ENCODE measurements around the gene CNTNAP5.

CNTNAP5 gene

DNA sequence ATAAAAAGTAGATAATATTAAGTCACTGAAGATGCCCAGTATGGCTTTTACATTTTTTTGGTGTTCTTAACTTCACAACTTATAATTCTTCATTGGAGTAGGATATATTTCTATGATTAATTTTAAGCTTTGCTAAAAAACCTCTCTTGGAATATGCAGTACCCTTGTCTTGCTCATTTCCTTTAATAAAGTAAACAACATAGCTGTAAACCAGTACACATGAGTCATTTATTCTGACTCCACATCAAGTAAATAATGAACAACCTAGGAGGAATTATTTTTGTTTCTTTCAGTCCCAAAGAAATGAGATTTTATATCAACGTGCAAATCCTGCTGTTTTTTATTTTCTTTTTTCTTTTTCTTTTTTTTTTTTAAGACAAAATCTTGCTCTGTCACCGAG is 869.1 kb downstream of the CNTNAP5 start:
- TF ChIP-seq ZFX (IDR thresholded peaks at IDR 0.05; ENCODE audit: borderline replicate concordance): no peak
- TF ChIP-seq, protein P1, sequence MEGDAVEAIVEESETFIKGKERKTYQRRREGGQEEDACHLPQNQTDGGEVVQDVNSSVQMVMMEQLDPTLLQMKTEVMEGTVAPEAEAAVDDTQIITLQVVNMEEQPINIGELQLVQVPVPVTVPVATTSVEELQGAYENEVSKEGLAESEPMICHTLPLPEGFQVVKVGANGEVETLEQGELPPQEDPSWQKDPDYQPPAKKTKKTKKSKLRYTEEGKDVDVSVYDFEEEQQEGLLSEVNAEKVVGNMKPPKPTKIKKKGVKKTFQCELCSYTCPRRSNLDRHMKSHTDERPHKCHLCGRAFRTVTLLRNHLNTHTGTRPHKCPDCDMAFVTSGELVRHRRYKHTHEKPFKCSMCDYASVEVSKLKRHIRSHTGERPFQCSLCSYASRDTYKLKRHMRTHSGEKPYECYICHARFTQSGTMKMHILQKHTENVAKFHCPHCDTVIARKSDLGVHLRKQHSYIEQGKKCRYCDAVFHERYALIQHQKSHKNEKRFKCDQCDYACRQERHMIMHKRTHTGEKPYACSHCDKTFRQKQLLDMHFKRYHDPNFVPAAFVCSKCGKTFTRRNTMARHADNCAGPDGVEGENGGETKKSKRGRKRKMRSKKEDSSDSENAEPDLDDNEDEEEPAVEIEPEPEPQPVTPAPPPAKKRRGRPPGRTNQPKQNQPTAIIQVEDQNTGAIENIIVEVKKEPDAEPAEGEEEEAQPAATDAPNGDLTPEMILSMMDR (IDR thresholded peaks at IDR 0.05): no peak
- no peak overlapping the region for H3K27ac ChIP-seq

DNA sequence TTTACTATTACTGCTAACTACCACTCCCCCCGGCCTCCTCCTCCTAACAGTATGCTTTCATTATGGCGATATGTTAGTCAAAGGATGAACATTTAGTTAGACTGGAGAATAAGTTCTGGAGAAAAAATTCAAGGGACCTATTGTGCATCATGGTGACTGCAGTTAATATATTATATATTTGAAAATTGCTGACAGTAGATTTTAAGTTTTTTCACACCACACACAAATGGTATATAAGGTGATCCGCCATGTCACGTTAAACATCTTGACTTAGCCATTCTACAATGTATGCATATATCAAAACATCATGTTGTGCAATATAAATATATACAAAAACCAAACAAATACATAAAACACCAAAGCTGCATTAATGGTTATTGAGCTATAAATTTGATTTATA is 873.7 kb downstream of the CNTNAP5 start:
- TF ChIP-seq, protein P1 (IDR thresholded peaks at IDR 0.05): no peak
- no peak for TF ChIP-seq ZFX (IDR thresholded peaks at IDR 0.05; ENCODE audit: borderline replicate concordance)
- no peak overlapping the region for H3K27ac ChIP-seq

DNA sequence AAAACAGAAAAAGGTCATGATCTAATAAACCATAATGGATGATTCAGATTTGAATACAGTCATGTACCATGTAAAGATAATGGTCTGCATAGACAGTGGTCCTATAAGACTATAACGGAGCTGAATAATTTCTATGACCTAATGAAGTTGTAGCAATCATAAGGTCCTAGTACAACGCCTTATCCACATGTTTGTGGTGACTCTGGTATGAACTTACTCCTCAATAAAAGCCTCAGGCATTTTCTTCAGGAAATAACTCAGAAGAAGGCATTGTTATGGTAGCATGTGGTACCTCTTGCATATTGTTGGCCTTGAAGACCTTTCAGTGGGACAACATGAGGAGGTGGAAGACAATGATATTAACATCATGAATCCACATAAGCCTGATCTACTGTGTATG is 883.3 kb downstream of the CNTNAP5 start:
- H3K27ac ChIP-seq: no peak overlapping the region
- no peak for TF ChIP-seq ZFX (IDR thresholded peaks at IDR 0.05; ENCODE audit: borderline replicate concordance)
- TF ChIP-seq, protein P1 (IDR thresholded peaks at IDR 0.05): no peak

DNA sequence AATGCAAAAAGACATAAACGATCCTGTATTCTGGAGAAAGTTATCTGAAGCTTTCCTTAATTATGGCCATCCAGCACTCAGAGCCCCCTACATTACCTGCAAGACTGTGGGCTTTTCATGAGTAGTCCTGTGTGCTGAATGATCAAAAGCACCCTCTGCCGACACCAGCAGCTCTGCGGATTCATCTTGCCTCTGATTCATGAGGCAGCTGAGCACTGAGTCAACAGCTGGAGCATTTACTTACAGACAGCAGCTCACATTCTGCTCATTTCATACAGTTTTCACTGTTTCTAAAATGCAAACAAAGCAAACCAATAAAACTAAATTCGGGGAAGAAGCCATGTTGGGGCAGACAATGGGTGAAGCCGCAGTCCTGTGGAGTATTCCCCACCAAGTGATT is 886.5 kb downstream of the CNTNAP5 start:
- TF ChIP-seq, protein P1 (IDR thresholded peaks at IDR 0.05): no peak
- TF ChIP-seq ZFX (IDR thresholded peaks at IDR 0.05; ENCODE audit: borderline replicate concordance): no peak
- no peak overlapping the region for H3K27ac ChIP-seq

DNA sequence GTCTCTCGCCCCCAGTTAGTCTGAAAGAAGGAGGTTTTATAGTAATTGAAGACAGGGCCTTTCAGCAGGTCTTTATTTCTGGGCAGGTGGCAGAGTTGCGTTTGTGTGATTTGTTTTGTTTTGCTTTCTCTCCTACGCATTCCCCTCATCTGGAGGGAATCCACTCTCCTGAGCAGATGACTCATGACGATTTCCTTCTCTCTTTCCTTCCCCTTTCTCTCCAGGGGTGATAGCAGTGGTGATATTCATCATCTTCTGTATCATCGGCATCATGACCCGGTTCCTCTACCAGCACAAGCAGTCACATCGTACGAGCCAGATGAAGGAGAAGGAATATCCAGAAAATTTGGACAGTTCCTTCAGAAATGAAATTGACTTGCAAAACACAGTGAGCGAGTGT is 888.8 kb downstream of the CNTNAP5 start:
- TF ChIP-seq, protein P1 (IDR thresholded peaks at IDR 0.05): no peak
- no peak for TF ChIP-seq ZFX (IDR thresholded peaks at IDR 0.05; ENCODE audit: borderline replicate concordance)
- no peak overlapping the region for H3K27ac ChIP-seq

DNA sequence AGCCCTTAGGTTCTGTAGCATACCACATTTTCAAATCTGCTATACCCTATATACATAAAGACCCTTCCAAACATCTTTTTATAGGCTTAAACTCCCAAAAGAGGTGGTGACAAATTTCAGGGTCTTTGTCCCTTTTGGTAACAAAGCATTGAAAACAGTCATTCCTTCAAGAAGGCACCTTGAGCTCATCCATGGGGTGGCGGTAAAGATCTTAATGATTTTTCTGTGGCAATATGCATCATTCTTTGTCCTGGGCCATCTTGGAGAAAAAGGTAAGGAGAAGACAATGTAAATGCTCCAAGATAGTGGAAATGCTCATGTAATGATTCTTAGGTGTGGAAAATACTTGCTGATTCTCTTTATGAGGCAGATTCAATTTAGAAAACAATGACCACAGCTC is 890.5 kb downstream of the CNTNAP5 start:
- H3K27ac ChIP-seq: no peak overlapping the region
- TF ChIP-seq, protein P1 (IDR thresholded peaks at IDR 0.05): no peak
- no peak for TF ChIP-seq ZFX (IDR thresholded peaks at IDR 0.05; ENCODE audit: borderline replicate concordance)

DNA sequence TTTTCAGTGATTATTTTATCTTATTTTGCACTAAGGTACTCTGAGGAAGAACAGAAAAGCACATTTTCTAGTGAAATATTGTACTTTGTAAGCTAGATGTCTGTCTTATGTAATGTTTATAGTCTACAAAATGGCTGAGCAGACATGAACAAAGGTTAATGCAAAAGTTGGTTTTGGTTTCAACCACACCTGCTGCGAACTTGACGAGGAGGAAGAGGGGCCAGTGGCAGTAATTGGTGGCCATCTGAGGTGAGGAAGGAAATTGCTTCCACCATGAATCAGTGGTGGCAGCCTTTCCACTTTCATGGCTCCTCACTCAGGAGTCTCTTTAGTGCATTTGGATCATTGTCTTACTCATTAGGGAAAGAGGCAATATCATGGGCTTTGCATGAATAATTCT is 894.2 kb downstream of the CNTNAP5 start:
- TF ChIP-seq ZFX (IDR thresholded peaks at IDR 0.05; ENCODE audit: borderline replicate concordance): no peak
- TF ChIP-seq, protein P1 (IDR thresholded peaks at IDR 0.05): no peak
- H3K27ac ChIP-seq: no peak overlapping the region
